Tibial nerve (tissue), 4 donors: ENCODE data around the gene SGTA.

Experiments
- CTCF ChIP-seq, 5 experiments: fragments of 200-600 bp in 3 of 5; fragments of 450-650 bp in 2 of 5; sonication (generic) in 3 of 5; IDR thresholded peaks; one replicate each; pipeline ENCODE4 v1.5.1; 2016 to 2019; ENCODE audit warnings: antibody characterized with exemption in 5 of 5, mild to moderate bottlenecking in 3 of 5, moderate library complexity in 2 of 5
- EP300 ChIP-seq, 2 donors: sonication (generic); formaldehyde crosslinking; IDR thresholded peaks; one replicate each; pipeline ENCODE4 v1.6.1; 2017; ENCODE audit warnings: antibody characterized with exemption in 2 of 2, mild to moderate bottlenecking in 1 of 2
- POLR2A ChIP-seq, 2 donors: fragments of 450-650 bp; IDR thresholded peaks; one replicate each; pipeline ENCODE4 v1.6.1; 2017; ENCODE audit warnings: antibody characterized with exemption in 2 of 2, mild to moderate bottlenecking in 2 of 2, moderate library complexity in 2 of 2

DNA sequence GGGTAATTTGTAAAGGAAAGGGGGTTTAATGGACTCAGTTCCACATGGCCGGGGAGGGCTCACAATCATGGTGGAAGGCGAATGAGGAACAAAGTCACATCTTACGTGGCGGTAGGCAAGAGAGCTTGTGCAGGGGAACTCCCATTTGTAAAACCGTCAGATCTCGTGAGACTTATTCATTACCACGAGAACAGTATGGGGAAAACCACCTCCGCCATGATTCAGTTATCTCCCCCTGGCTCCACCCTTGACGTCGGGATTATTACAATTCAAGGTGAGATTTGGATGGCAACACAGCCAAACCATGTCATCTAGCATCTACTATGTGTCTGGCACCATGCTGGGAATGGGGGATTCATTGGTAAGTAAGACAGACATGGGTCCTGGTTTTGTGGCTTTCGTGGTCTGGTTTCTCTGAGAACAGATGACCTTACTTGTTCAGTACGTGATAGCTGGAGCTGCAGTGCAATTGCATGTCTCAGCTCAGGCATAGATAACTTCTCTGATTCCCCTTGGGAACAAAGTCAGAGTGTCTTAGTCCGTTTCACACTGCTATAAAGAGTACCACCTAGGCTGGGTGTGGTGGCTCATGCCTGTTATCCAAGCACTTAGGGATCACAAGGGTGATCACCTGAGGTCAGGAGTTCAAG is 44.9 kb upstream of the SGTA start:
- TF ChIP-seq CTCF (IDR thresholded peaks at IDR 0.05) (no peak), POLR2A (IDR thresholded peaks at IDR 0.05) (no peak), EP300 (IDR thresholded peaks at IDR 0.05) (no peak)
